Measurements from ENCODE around the gene CXorf51B. TPM values are rescaled to one million over a fixed set of nuclear protein-coding genes. Genes with fewer than 3 reads are reported as not detected.

Gene CXorf51B
- total RNA-seq = not detected in 2 replicates

DNA sequence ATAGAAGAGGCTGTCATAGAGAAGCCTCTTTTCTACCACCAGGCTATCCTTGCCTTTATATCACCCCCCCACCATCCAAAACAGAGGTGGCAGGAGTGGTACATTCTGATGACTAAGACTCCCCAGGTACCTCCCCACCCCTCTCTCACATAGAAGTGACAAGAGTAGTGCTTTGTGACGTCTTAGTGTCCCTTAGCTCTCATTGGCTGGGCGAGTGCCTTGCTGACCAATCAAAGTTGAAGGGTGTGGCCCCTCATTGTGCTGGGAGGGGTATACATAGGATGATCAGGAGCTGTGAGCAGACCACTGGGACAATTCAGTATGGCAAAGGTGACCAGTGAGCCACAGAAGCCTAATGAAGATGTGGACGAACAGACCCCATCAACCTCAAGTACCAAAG, at the start of gene CXorf51B:
Gene CXorf51B (plus strand): TSS at position 301 of the 400 bp plus-strand sequence. CDS start 21 bp downstream, at position 322.

DNA sequence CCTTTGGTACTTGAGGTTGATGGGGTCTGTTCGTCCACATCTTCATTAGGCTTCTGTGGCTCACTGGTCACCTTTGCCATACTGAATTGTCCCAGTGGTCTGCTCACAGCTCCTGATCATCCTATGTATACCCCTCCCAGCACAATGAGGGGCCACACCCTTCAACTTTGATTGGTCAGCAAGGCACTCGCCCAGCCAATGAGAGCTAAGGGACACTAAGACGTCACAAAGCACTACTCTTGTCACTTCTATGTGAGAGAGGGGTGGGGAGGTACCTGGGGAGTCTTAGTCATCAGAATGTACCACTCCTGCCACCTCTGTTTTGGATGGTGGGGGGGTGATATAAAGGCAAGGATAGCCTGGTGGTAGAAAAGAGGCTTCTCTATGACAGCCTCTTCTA, 5.1 kb downstream of the CXorf51B start, which contains the start of gene CXorf51A:
Gene CXorf51A (minus strand): TSS at position 101 of the 400 bp plus-strand sequence. CDS start 21 bp downstream, at position 80.

Other genes starting within 250 kb of the CXorf51B start
- not detected in 2 replicates for gene CXorf51A, start 5.0 kb downstream of the CXorf51B start, total RNA-seq

Measured in endothelial cell of coronary artery (primary cell).